ENCODE data around the gene KRTAP9-9.

- no peak for TF ChIP-seq FOXM1 (IDR thresholded peaks at IDR 0.05; ENCODE audit: borderline replicate concordance)
- no peak for TF ChIP-seq FOXK2 (IDR thresholded peaks at IDR 0.05)
- TF ChIP-seq SP1 (IDR thresholded peaks at IDR 0.05): no peak
- TF ChIP-seq CTBP1 (IDR thresholded peaks at IDR 0.05; ENCODE audit: borderline replicate concordance): no peak
- TF ChIP-seq ELF4 (IDR thresholded peaks at IDR 0.05): no peak
- no peak for TF ChIP-seq L3MBTL2 (conservative IDR thresholded peaks at IDR 0.05)
Observed at GRCh38 chr17:41231731-41232130, 23.5 kb upstream of the KRTAP9-9 start.

All from HEK293T (cell line).